Measurements from ENCODE around the gene SDSL.

Gene SDSL

GRCh38 chr12:113422886-113423669 lies 898 bp downstream of the SDSL start:
- TF ChIP-seq NFRKB (IDR thresholded peaks at IDR 0.05) (no peak), ARNT (IDR thresholded peaks at IDR 0.05) (no peak), PKNOX1 (IDR thresholded peaks at IDR 0.05) (no peak), BHLHE40 (IDR thresholded peaks at IDR 0.05; ENCODE audit: borderline replicate concordance) (no peak), CTBP1 (IDR thresholded peaks at IDR 0.05; ENCODE audit: borderline replicate concordance) (no peak)
- ChIA-PET POLR2A (interaction anchor here (1.2 to 1.6 kb wide), 3 partner anchors 18 to 63 kb away, joined by 3 to 4 read pairs (median 3); no protein-coding TSS in a partner anchor), CTCF (no interaction called here)
- no peak for DNase-seq (ENCODE audit: extremely low spot score)

GRCh38 chr12:113424456-113424855 lies 2.3 kb downstream of the SDSL start:
- POLR2A ChIA-PET: interaction anchor here (1.6 kb wide), 1 partner anchor 64 kb away, joined by 3 read pairs; no protein-coding TSS in a partner anchor
- CTCF ChIA-PET: interaction anchor here (1.4 kb wide), 1 partner anchor 75 kb away, joined by 4 read pairs; no protein-coding TSS in a partner anchor
- no peak for DNase-seq (ENCODE audit: extremely low spot score)
- TF ChIP-seq SP1 (IDR thresholded peaks at IDR 0.05): no peak
- TF ChIP-seq PKNOX1 (IDR thresholded peaks at IDR 0.05): no peak
- no peak for TF ChIP-seq SUZ12 (IDR thresholded peaks at IDR 0.05)
- no peak for TF ChIP-seq NFRKB (IDR thresholded peaks at IDR 0.05)
- no peak for TF ChIP-seq ZNF384 (IDR thresholded peaks at IDR 0.05)
- TF ChIP-seq L3MBTL2 (conservative IDR thresholded peaks at IDR 0.05): no peak

GRCh38 chr12:113424915-113425823 lies 3.0 kb downstream of the SDSL start:
- ChIA-PET CTCF (interaction anchor here (0.6 to 1.4 kb wide), 12 partner anchors 9 to 270 kb away, joined by 3 to 8 read pairs (median 4); no protein-coding TSS in a partner anchor), POLR2A (no interaction called here)
- DNase-seq (ENCODE audit: extremely low spot score): peak; percentile 72
- TF ChIP-seq L3MBTL2 (conservative IDR thresholded peaks at IDR 0.05): no peak
- no peak for TF ChIP-seq FOXM1 (IDR thresholded peaks at IDR 0.05; ENCODE audit: borderline replicate concordance)

GRCh38 chr12:113425960-113426453 lies 3.8 kb downstream of the SDSL start:
- ChIA-PET CTCF (interaction anchor here (0.6 to 1.4 kb wide), 11 partner anchors 10 to 271 kb away, joined by 3 to 5 read pairs (median 3); no protein-coding TSS in a partner anchor), POLR2A (no interaction called here)
- no peak for DNase-seq (ENCODE audit: extremely low spot score)
- no peak for TF ChIP-seq ZNF384 (IDR thresholded peaks at IDR 0.05)
- no peak for TF ChIP-seq L3MBTL2 (conservative IDR thresholded peaks at IDR 0.05)
- no peak for TF ChIP-seq FOXA1 (IDR thresholded peaks at IDR 0.05)
- no peak for TF ChIP-seq PKNOX1 (IDR thresholded peaks at IDR 0.05)
- no peak for TF ChIP-seq BHLHE40 (IDR thresholded peaks at IDR 0.05; ENCODE audit: borderline replicate concordance)
- TF ChIP-seq ARNT (IDR thresholded peaks at IDR 0.05): no peak
- no peak for TF ChIP-seq ELF4 (IDR thresholded peaks at IDR 0.05)
- TF ChIP-seq HDGF (IDR thresholded peaks at IDR 0.05; ENCODE audit: borderline replicate concordance): no peak
- no peak for TF ChIP-seq CTBP1 (IDR thresholded peaks at IDR 0.05; ENCODE audit: borderline replicate concordance)
- no peak for TF ChIP-seq SP1 (IDR thresholded peaks at IDR 0.05)
- TF ChIP-seq FOXM1 (IDR thresholded peaks at IDR 0.05; ENCODE audit: borderline replicate concordance): no peak
- TF ChIP-seq FOXK2 (IDR thresholded peaks at IDR 0.05): no peak
- TF ChIP-seq SUZ12 (IDR thresholded peaks at IDR 0.05): no peak
- no peak for TF ChIP-seq TARDBP (IDR thresholded peaks at IDR 0.05)
- no peak for TF ChIP-seq NFRKB (IDR thresholded peaks at IDR 0.05)

- CTCF ChIA-PET: no interaction called here
- DNase-seq (ENCODE audit: extremely low spot score): no peak
- POLR2A ChIA-PET: no interaction called here
- TF ChIP-seq PKNOX1 (IDR thresholded peaks at IDR 0.05) (no peak), SP1 (IDR thresholded peaks at IDR 0.05) (no peak), FOXK2 (IDR thresholded peaks at IDR 0.05) (no peak), ZNF384 (IDR thresholded peaks at IDR 0.05) (no peak), ARNT (IDR thresholded peaks at IDR 0.05) (no peak), NFRKB (IDR thresholded peaks at IDR 0.05) (no peak), TARDBP (IDR thresholded peaks at IDR 0.05) (no peak), ELF4 (IDR thresholded peaks at IDR 0.05) (no peak)
Observed at GRCh38 chr12:113427882-113428281, 5.7 kb downstream of the SDSL start.

GRCh38 chr12:113428482-113428881 lies 6.3 kb downstream of the SDSL start:
- ChIA-PET POLR2A (no interaction called here), CTCF (no interaction called here)
- no peak for DNase-seq (ENCODE audit: extremely low spot score)
- TF ChIP-seq HDGF (IDR thresholded peaks at IDR 0.05; ENCODE audit: borderline replicate concordance) (no peak), FOXK2 (IDR thresholded peaks at IDR 0.05) (no peak)

Data from HEK293T (cell line).